ENCODE data around the gene ANP32D. TPM values are rescaled to one million over a fixed set of nuclear protein-coding genes. Genes with fewer than 3 reads are reported as not detected.

ANP32D gene
- total and polyA plus RNA-seq, 9 of the 15 experiments (the other 6 are each of a cell fraction or from before 2014, with no cell fraction given): not detected

GRCh38 chr12:48442179-48442847, 30.0 kb upstream of the ANP32D start (continued):
- TF ChIP-seq RAD21 (CRISPR knock-in tag; conservative IDR thresholded peaks at IDR 0.05 in 1 of 2, IDR thresholded peaks at IDR 0.05 in 1 of 2): peak; percentile 12 to 45; a peak in 2 of 4 replicates

GRCh38 chr12:48445538-48445937, 26.8 kb upstream of the ANP32D start:
- intact Hi-C loops (cut with micrococcal nuclease) (no loop called here), in situ Hi-C loops (cut with MboI) (no loop called here)
- TF ChIP-seq ZNF717 (CRISPR knock-in tag; IDR thresholded peaks at IDR 0.05) (no peak), CHD2 (IDR thresholded peaks at IDR 0.05; ENCODE audit: low read depth, low read length) (no peak), L3MBTL2 (IDR thresholded peaks at IDR 0.05) (no peak), SMARCE1 (IDR thresholded peaks at IDR 0.05) (no peak), ZNF512 (tag; IDR thresholded peaks at IDR 0.05) (no peak), CREB5 (CRISPR knock-in tag; IDR thresholded peaks at IDR 0.05) (no peak), CBFA2T3 (IDR thresholded peaks at IDR 0.05) (no peak), PTTG1 (tag; IDR thresholded peaks at IDR 0.05; ENCODE audit: low read depth) (no peak), EHMT2 (IDR thresholded peaks at IDR 0.05) (no peak), SRSF3 (IDR thresholded peaks at IDR 0.05; ENCODE audit: insufficient read depth, low read length) (no peak), ZNF431 (CRISPR knock-in tag; IDR thresholded peaks at IDR 0.05) (no peak), ZNF77 (CRISPR knock-in tag; IDR thresholded peaks at IDR 0.05) (no peak)
- Histone ChIP-seq H3K4me2 (ENCODE audit: insufficient read depth, low read length) (no peak overlapping the region), H3K9me1 (ENCODE audit: control insufficient read depth, insufficient read depth, low read length) (no peaks in the 10 kb centered on the region), H2AFZ (ENCODE audit: low read depth, low read length) (no peak overlapping the region), H4K20me1 (replicated peaks; ENCODE audit: control insufficient read depth, insufficient read depth, low read length) (no peaks in the 10 kb centered on the region), H3K9me3 (replicated peaks; ENCODE audit: control insufficient read depth, insufficient read depth, low read depth, low read length) (0 out of 2 replicates have a peak, but pooled peaks cover 2% of the 10 kb centered on the region), H3K9ac (ENCODE audit: insufficient read depth in 1 of 2, low read depth in 2 of 2, low read length in 2 of 2) (no peak overlapping the region), H3K27ac (ENCODE audit: extremely low read depth, low read depth, low read length) (no peak overlapping the region), H3K79me2 (ENCODE audit: control insufficient read depth, insufficient read depth, low read length) (no peaks in the 10 kb centered on the region), H3K27me3 (ENCODE audit: control insufficient read depth in 2 of 2, insufficient read depth in 2 of 2, low read length in 2 of 2) (peaks cover 3 to 9% of the 10 kb centered on the region in 2 experiments; a peak in 1 of 5 replicates), H3K4me1 (replicated peaks in 1 of 2; ENCODE audit: control insufficient read depth in 2 of 2, insufficient read depth in 2 of 2, low read length in 2 of 2) (no peaks in the 10 kb centered on the region), H3K36me3 (ENCODE audit: control insufficient read depth, insufficient read depth, low read length) (no peaks in the 10 kb centered on the region), H3K4me3 (no peak overlapping the region)
- ChIA-PET CTCF (ENCODE audit: low intra/inter-chr PET ratio) (no interaction called here), POLR2A (no interaction called here)
- 7% methylated on average over 3 of the region's 3 CpGs for WGBS (ENCODE audit: insufficient coverage, low coverage, missing lambda C conversion rate)
- ATAC-seq (no peak), DNase-seq (ENCODE audit: extremely low read depth in 1 of 4, low spot score in 3 of 4) (no peak), FAIRE-seq (no peak)
- BruUV-seq (replicated peaks): no TSS peak
